ENCODE results near the gene NTM. TPM values are rescaled to one million over a fixed set of nuclear protein-coding genes. Genes with fewer than 3 reads are reported as not detected.

Gene NTM
- total RNA-seq, 1 experiment from 2014 or later: 0.73 TPM

DNA sequence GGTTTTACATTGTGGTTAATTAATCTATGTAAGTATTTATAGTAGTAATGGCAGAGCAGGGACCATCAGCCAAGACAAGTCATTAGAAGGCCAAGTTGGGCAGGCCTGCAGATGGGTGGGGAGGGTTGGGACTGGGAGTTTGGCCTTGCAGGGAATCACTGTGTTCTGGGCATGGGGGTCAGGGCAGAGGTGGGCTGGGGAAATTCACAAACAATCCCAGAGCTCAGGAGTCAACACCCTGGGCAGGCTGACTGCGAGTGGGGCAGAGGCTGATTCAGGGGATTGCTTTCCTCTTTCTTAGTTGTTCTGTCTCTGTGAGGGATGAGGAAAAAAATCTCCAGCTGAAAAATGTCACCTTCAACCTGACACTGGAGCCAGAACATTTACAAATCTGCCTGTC lies 322.5 kb downstream of the NTM start:
- peaks cover 6% of the 10 kb centered on the region for H3K4me1 Mint-ChIP-seq (ENCODE audit: low read depth, unreplicated experiment)
- BruUV-seq (replicated peaks): no TSS peak
- no peak overlapping the region for H3K4me3 ChIP-seq (ENCODE audit: low read depth, low read length)
- no peaks in the 10 kb centered on the region for H3K9me3 Mint-ChIP-seq (ENCODE audit: unreplicated experiment)
- H3K27ac Mint-ChIP-seq (ENCODE audit: unreplicated experiment): no peak overlapping the region
- POLR2A ChIA-PET: no interaction called here
- no peaks in the 10 kb centered on the region for H3K4me1 ChIP-seq
- intact Hi-C loops (cut with micrococcal nuclease; ENCODE audit: unreplicated experiment): no loop called here
- CTCF ChIA-PET: interaction anchor here (0.6 kb wide), 1 partner anchor 869 kb away, joined by 3 read pairs; no protein-coding TSS in a partner anchor
- DNase-seq: no peak
- TF ChIP-seq, protein P1, sequence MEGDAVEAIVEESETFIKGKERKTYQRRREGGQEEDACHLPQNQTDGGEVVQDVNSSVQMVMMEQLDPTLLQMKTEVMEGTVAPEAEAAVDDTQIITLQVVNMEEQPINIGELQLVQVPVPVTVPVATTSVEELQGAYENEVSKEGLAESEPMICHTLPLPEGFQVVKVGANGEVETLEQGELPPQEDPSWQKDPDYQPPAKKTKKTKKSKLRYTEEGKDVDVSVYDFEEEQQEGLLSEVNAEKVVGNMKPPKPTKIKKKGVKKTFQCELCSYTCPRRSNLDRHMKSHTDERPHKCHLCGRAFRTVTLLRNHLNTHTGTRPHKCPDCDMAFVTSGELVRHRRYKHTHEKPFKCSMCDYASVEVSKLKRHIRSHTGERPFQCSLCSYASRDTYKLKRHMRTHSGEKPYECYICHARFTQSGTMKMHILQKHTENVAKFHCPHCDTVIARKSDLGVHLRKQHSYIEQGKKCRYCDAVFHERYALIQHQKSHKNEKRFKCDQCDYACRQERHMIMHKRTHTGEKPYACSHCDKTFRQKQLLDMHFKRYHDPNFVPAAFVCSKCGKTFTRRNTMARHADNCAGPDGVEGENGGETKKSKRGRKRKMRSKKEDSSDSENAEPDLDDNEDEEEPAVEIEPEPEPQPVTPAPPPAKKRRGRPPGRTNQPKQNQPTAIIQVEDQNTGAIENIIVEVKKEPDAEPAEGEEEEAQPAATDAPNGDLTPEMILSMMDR (IDR thresholded peaks at IDR 0.05; ENCODE audit: insufficient read depth in 1 of 2, low read depth in 1 of 2, low read length in 1 of 2, severe bottlenecking in 1 of 2, unreplicated experiment in 1 of 2): no peak
- H3K36me3 Mint-ChIP-seq (ENCODE audit: insufficient read depth, unreplicated experiment): peaks cover 4% of the 10 kb centered on the region
- H3K27me3 Mint-ChIP-seq (ENCODE audit: insufficient read depth, unreplicated experiment): peaks cover 25% of the 10 kb centered on the region
- no peak overlapping the region for H3K4me3 Mint-ChIP-seq (ENCODE audit: unreplicated experiment)
- H3K27me3 ChIP-seq (replicated peaks; ENCODE audit: control insufficient read depth, insufficient read depth, low read length): no peaks in the 10 kb centered on the region
- no peaks in the 10 kb centered on the region for H3K9me3 ChIP-seq
- H3K36me3 ChIP-seq (ENCODE audit: control insufficient read depth, insufficient read depth, low read length): no peaks in the 10 kb centered on the region

DNA sequence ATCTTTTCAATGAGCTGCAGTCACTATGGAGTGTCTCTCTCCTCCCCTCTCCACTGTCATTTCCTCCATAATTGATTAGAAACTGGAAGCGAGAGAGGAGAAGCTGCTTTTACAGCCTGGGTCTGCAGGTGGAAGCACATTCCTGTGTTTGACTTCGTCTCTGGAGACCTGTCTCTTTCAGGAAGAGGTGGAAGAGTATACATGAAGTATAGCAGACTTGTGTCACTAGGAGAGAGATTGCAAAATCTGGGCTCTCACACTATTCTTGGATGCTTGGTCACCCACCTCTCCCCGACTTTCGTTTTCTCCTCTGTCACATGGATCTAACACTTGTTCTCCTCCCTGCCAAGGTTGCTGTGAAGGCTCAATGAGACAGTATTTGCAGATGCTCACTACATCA lies 323.3 kb downstream of the NTM start:
- Histone ChIP-seq H3K36me3 (ENCODE audit: control insufficient read depth, insufficient read depth, low read length) (no peaks in the 10 kb centered on the region), H3K4me3 (ENCODE audit: low read depth, low read length) (no peak overlapping the region), H3K27me3 (replicated peaks; ENCODE audit: control insufficient read depth, insufficient read depth, low read length) (no peaks in the 10 kb centered on the region), H3K9me3 (no peaks in the 10 kb centered on the region), H3K4me1 (no peaks in the 10 kb centered on the region)
- intact Hi-C loops (cut with micrococcal nuclease; ENCODE audit: unreplicated experiment): loop anchor here (2.0 kb wide), 1 partner anchor 335 kb away; no protein-coding TSS in a partner anchor
- Mint-ChIP-seq H3K27me3 (ENCODE audit: insufficient read depth, unreplicated experiment) (peaks cover 25% of the 10 kb centered on the region), H3K27ac (ENCODE audit: unreplicated experiment) (no peak overlapping the region), H3K4me3 (ENCODE audit: unreplicated experiment) (no peak overlapping the region), H3K36me3 (ENCODE audit: insufficient read depth, unreplicated experiment) (peaks cover 4% of the 10 kb centered on the region), H3K4me1 (ENCODE audit: low read depth, unreplicated experiment) (peaks cover 6% of the 10 kb centered on the region), H3K9me3 (ENCODE audit: unreplicated experiment) (no peaks in the 10 kb centered on the region)
- no peak for DNase-seq
- TF ChIP-seq, protein P1 (IDR thresholded peaks at IDR 0.05; ENCODE audit: insufficient read depth in 1 of 2, low read depth in 1 of 2, low read length in 1 of 2, severe bottlenecking in 1 of 2, unreplicated experiment in 1 of 2): no peak
- BruUV-seq (replicated peaks): no TSS peak
- ChIA-PET POLR2A (no interaction called here), CTCF (interaction anchor here (0.6 to 1.9 kb wide), 2 partner anchors 20 to 870 kb away, joined by 3 to 9 read pairs; no protein-coding TSS in a partner anchor)

DNA sequence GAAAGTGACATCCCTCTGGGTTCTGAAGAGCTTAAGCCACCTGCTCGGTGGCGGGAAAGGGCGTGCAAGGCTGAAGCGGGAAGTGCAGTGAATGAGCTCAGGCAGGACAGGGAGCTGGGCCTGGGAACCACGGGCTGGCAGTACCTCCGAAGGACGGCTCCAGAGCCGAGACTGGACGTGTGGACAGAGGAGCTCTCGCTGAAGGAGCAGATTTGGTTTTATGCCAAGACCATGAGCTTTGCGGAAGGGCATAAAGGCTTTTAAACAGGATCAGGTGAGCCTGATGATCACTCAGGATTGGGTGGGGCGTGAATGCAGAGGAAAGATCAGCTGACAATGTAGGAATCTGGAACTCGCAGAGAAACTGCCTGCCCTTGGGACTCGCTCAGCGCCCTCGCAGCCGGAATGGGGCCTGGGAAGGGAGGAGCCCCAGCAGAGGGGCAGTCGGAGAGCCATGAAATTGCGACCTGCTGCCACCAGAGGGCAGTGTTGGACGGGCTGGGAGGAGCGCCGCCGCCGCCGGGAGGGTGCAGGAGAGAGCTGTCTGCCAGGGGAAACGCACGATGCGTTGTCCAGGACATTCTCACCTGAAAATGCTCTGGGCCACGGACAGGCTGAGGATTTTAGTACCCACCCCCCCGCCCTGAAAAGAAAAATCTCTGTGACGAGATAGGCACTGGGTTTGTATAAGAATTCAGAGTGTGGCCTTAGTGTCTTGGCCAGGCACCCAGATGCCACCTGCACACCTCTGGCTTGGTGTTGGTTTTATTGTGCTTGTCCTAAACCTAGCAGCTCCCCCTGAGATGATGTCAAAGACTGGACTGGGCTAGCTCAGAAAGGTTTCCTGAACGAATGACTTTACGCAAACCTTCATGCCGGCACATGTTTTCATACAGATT lies 324.4 kb downstream of the NTM start:
- TF ChIP-seq, protein P1 (IDR thresholded peaks at IDR 0.05; ENCODE audit: insufficient read depth in 1 of 2, low read depth in 1 of 2, low read length in 1 of 2, severe bottlenecking in 1 of 2, unreplicated experiment in 1 of 2): peak; percentile 98 to 99
- H3K36me3 Mint-ChIP-seq (ENCODE audit: insufficient read depth, unreplicated experiment): peaks cover 4% of the 10 kb centered on the region
- Histone ChIP-seq H3K36me3 (ENCODE audit: control insufficient read depth, insufficient read depth, low read length) (no peaks in the 10 kb centered on the region), H3K4me3 (ENCODE audit: low read depth, low read length) (no peak overlapping the region), H3K27me3 (replicated peaks; ENCODE audit: control insufficient read depth, insufficient read depth, low read length) (no peaks in the 10 kb centered on the region), H3K4me1 (no peaks in the 10 kb centered on the region), H3K9me3 (no peaks in the 10 kb centered on the region)
- BruUV-seq (replicated peaks): no TSS peak
- H3K4me1 Mint-ChIP-seq (ENCODE audit: low read depth, unreplicated experiment): peaks cover 6% of the 10 kb centered on the region
- H3K4me3 Mint-ChIP-seq (ENCODE audit: unreplicated experiment): peak overlapping the region; percentile 24
- H3K27me3 Mint-ChIP-seq (ENCODE audit: insufficient read depth, unreplicated experiment): peaks cover 24% of the 10 kb centered on the region
- POLR2A ChIA-PET: no interaction called here
- intact Hi-C loops (cut with micrococcal nuclease; ENCODE audit: unreplicated experiment): loop anchor here (2.0 kb wide), 1 partner anchor 334 kb away; no protein-coding TSS in a partner anchor
- no peaks in the 10 kb centered on the region for H3K9me3 Mint-ChIP-seq (ENCODE audit: unreplicated experiment)
- CTCF ChIA-PET: interaction anchor here (0.6 to 1.9 kb wide), 10 partner anchors 9 to 630 kb away, joined by 3 to 9 read pairs (median 4); no protein-coding TSS in a partner anchor
- no peak overlapping the region for H3K27ac Mint-ChIP-seq (ENCODE audit: unreplicated experiment)
- DNase-seq: peak; percentile 84 to 90

All from Caco-2 (cell line).